Gastroesophageal sphincter (tissue), 3 donors: ENCODE measurements around the gene MED8.

Experiments
- CTCF ChIP-seq, 4 experiments: fragments of 200-600 bp in 2 of 4; fragments of 450-650 bp in 2 of 4; sonication (generic) in 1 of 4; IDR thresholded peaks; one replicate each; pipeline ENCODE4 v1.5.1; 2017 to 2019; ENCODE audit warnings: antibody characterized with exemption in 4 of 4, mild to moderate bottlenecking in 2 of 4, moderate library complexity in 2 of 4
- POLR2A ChIP-seq, 2 donors: fragments of 450-650 bp; IDR thresholded peaks; one replicate each; pipeline ENCODE4 v1.6.1; 2017; ENCODE audit warnings: antibody characterized with exemption in 2 of 2, mild to moderate bottlenecking in 2 of 2, moderate library complexity in 1 of 2
- POLR2AphosphoS5 ChIP-seq: sonication (generic); formaldehyde crosslinking; IDR thresholded peaks from one replicate; pipeline ENCODE4 v1.6.1; 2017; ENCODE audit warnings: antibody characterized with exemption

DNA sequence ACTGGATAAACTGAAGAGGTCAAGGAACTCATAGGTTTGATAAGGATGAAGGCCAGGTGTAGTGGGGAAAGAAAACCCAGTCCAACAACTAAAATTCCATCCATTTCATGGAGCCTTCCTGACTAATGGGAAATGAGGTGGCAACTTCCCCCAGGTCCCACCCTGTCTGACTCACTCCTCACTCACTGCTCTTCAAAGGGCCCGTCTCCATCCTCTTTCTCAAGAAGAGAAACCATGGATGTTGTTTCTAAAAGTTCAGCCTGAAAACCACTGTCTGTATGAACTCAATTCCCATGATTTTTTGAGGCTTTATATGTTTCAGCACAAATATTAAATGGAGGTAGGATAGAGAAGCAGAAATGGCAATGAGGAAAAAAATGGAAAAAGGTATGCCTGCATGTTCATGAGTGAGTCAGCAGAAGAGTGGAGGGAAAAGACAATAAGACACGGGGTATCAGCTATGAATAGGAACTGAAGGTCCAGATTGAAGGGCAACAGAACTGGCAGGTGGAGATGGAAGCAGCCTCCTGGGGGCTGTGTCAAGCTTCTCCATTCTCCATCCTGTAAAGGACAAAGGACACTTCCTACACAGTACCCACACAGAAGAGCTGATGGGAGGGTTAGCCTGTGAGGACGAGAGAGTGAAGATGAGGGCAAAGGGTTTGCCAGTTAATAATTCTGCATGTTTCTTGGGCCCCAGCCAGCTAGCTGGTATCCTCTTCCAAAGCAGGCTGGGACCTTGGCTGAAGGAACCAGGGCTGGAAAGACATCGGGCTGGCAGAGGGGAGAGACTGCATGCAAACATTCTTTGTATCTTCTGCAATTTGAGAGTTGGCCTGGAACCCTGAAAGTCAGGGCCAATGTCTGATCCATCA is 16.3 kb downstream of the MED8 start:
- no peak for TF ChIP-seq CTCF (IDR thresholded peaks at IDR 0.05)
- TF ChIP-seq POLR2A (IDR thresholded peaks at IDR 0.05), result no peak
- TF ChIP-seq POLR2AphosphoS5, result no peak
